Measurements from ENCODE around the gene PRPF6. TPM values are rescaled to one million over a fixed set of nuclear protein-coding genes. Genes with fewer than 3 reads are reported as not detected.

PRPF6 gene
- total RNA-seq, 2 donors from 2014 or later = 42.3 to 52.1 TPM

DNA sequence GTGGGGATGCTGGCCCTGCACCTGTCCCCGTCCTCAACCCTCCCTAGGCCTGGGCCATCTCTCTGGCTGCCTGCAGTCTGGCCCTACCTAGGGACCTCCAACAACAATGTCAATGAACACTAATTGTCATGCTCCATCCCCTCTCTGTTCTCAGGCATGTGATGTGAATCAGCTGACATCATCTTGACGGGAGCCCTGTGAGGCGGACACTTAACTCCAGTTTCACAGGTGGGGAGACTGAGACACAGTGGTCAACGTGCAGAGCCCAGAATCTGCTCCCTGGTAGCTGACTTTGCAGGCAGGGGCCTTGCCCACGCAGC, 81.3 kb downstream of the PRPF6 start:
- TF ChIP-seq POLR2A (IDR thresholded peaks at IDR 0.05) (no peak), CTCF (IDR thresholded peaks at IDR 0.05) (no peak)
- no peaks in the 10 kb centered on the region for H3K27me3 ChIP-seq
- peak overlapping the region in 1 of 2 donors; percentile 23 for H3K4me3 ChIP-seq
- peak overlapping the region in 3 of 4 donors; percentile 68 to 87 (median 82) for H3K27ac ChIP-seq
- peaks cover 39% of the 10 kb centered on the region for H3K4me1 ChIP-seq
- intact Hi-C loops (cut with DNase I) = no loop called here
- ATAC-seq (no peak), DNase-seq (no peak)
- WGBS, 2 donors = 53% methylated on average over 5 of the region's 5 CpGs; no CpG with 5 or more reads in 1 of the 2 donors
- no peaks in the 10 kb centered on the region for H3K36me3 ChIP-seq (replicated peaks in 1 of 2; ENCODE audit: insufficient read depth in 1 of 2, low read depth in 2 of 2)
- no peaks in the 10 kb centered on the region for H3K9me3 ChIP-seq

DNA sequence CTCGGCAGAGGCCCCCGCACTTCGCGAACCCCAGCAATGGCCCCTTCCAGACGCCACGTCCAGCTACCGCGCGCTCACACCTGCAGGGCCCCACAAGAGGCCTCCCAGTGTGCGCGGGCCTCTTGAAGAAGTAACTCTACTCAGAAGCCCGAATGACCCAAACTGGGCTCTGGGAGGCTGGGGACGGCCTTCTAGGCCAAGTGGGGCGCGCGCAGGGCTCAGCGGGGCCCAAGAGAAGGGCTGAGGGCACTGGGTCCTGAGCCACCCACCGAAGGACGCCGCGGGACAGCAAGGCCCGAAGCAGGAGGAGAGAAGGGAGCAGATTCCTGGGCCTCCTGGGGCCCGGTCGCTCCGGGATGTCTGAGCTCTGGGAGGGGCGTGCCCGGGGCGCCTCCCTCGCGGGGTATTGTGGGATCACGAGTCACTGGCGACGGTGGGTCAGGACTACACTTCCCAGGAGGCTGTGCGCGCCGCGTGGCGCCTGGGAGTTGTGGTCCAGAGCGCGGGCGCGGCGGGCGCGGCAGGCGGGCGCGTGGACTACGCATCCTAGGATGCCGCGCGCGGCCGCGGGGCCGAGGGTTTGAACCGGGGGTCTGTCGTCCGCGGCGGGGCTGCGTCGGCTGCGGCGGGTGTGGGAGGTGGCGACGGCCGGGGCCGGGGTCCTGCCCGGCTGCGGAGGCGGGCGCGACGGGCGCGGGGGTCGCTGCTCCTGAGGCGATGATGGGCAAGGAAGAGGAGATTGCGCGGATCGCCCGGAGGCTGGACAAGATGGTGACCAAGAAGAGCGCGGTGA, 81.9 kb downstream of the PRPF6 start, which contains the start of gene TCEA2:
Gene TCEA2, plus strand, starts transcription at position 603 of the 793 bp plus-strand sequence. Its CDS starts 115 bp downstream, at position 718.
- no peaks in the 10 kb centered on the region for H3K36me3 ChIP-seq (replicated peaks in 1 of 2; ENCODE audit: insufficient read depth in 1 of 2, low read depth in 2 of 2)
- H3K4me1 ChIP-seq = peaks cover 33% of the 10 kb centered on the region
- no peaks in the 10 kb centered on the region for H3K27me3 ChIP-seq
- TF ChIP-seq POLR2A (IDR thresholded peaks at IDR 0.05) = peak; percentile 81 to 94 (median 93)
- TF ChIP-seq CTCF (IDR thresholded peaks at IDR 0.05) = peak in 1 of 7 experiments; percentile 1
- intact Hi-C loops (cut with DNase I) = no loop called here
- ATAC-seq (peak; percentile 99), DNase-seq (peak; percentile 97)
- no peaks in the 10 kb centered on the region for H3K9me3 ChIP-seq
- WGBS, 2 donors = 1 to 5% methylated on average over 40 to 62 of the region's 85 CpGs
- H3K27ac ChIP-seq = peak within 1 kb of the TSS; percentile 26 to 87 (median 75)
- peak within 1 kb of the TSS; percentile 70 to 81 for H3K4me3 ChIP-seq

- intact Hi-C loops (cut with DNase I) = no loop called here
- DNase-seq = peak in 1 of 4 donors; percentile 42
These were observed 82.6 kb downstream of the PRPF6 start for GRCh38 chr20:64063389-64064144.

DNA sequence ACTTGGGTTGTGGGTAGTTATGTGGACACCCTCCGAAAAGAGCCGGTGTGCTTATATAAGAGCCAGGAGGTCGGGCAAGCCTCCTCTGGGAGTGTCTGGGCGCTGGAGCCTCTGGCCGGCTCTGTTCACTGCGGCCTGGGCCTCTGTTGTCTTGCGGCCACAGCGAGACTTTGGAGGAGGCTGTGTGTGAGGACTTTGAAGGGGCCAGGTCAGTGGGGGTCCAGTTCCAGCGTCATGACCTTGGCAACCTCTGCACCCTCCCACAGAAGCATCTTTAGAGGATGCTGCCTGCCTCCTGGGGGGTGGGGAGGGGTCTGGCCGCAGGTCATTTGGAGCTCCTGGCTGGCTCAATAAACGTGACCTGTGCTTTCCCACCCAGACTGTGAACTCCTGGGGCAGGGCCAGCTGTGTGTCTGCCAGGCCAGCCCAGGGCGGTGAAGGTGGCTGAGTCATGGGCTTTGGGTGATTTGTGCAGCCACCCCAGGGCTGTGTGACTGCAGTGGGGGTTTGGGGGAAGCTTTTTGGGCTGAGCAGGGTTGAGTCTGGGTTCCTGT, 83.3 kb downstream of the PRPF6 start:
- H3K27me3 ChIP-seq = no peaks in the 10 kb centered on the region
- DNase-seq (peak in 3 of 4 donors; percentile 45 to 66 (median 48)), ATAC-seq (no peak)
- H3K27ac ChIP-seq = no peak overlapping the region
- no peak overlapping the region for H3K4me3 ChIP-seq
- H3K4me1 ChIP-seq = peaks cover 28% of the 10 kb centered on the region
- TF ChIP-seq POLR2A (IDR thresholded peaks at IDR 0.05) (no peak), CTCF (IDR thresholded peaks at IDR 0.05) (no peak)
- WGBS, 2 donors = 18 to 38% methylated on average over 3 to 12 of the region's 12 CpGs
- H3K36me3 ChIP-seq (replicated peaks in 1 of 2; ENCODE audit: insufficient read depth in 1 of 2, low read depth in 2 of 2) = no peaks in the 10 kb centered on the region
- no peaks in the 10 kb centered on the region for H3K9me3 ChIP-seq
- intact Hi-C loops (cut with DNase I) = no loop called here

More at GRCh38 chr20:64063389-64064144, 82.6 kb downstream of the PRPF6 start:
- whole genome bisulfite sequencing, 2 donors = 4 to 5% methylated on average over 28 to 51 of the region's 51 CpGs
- no peaks in the 10 kb centered on the region for H3K36me3 ChIP-seq (replicated peaks in 1 of 2; ENCODE audit: insufficient read depth in 1 of 2, low read depth in 2 of 2)
- H3K4me3 ChIP-seq = peak overlapping the region; percentile 70 to 81
- H3K4me1 ChIP-seq = peaks cover 28% of the 10 kb centered on the region
- H3K27ac ChIP-seq = peak overlapping the region in 3 of 4 donors; percentile 68 to 87 (median 82)
- ATAC-seq = peak; percentile 8
- no peaks in the 10 kb centered on the region for H3K9me3 ChIP-seq
- TF ChIP-seq POLR2A (IDR thresholded peaks at IDR 0.05) (no peak), CTCF (IDR thresholded peaks at IDR 0.05) (no peak)
- no peaks in the 10 kb centered on the region for H3K27me3 ChIP-seq

Data from body of pancreas (tissue), 4 donors.